Anterior cingulate cortex (tissue), 58 donors: Measurements from ENCODE around the gene SLC4A5.
A peak's percentile ranks its signal among the peaks of the same experiment; 100 is the strongest.

Experiments used
- DNase-seq, 58 donors: peaks; one replicate each; lab custom pipeline; 2025; lab: John Stamatoyannopoulos, UW

Gene SLC4A5, protein sequence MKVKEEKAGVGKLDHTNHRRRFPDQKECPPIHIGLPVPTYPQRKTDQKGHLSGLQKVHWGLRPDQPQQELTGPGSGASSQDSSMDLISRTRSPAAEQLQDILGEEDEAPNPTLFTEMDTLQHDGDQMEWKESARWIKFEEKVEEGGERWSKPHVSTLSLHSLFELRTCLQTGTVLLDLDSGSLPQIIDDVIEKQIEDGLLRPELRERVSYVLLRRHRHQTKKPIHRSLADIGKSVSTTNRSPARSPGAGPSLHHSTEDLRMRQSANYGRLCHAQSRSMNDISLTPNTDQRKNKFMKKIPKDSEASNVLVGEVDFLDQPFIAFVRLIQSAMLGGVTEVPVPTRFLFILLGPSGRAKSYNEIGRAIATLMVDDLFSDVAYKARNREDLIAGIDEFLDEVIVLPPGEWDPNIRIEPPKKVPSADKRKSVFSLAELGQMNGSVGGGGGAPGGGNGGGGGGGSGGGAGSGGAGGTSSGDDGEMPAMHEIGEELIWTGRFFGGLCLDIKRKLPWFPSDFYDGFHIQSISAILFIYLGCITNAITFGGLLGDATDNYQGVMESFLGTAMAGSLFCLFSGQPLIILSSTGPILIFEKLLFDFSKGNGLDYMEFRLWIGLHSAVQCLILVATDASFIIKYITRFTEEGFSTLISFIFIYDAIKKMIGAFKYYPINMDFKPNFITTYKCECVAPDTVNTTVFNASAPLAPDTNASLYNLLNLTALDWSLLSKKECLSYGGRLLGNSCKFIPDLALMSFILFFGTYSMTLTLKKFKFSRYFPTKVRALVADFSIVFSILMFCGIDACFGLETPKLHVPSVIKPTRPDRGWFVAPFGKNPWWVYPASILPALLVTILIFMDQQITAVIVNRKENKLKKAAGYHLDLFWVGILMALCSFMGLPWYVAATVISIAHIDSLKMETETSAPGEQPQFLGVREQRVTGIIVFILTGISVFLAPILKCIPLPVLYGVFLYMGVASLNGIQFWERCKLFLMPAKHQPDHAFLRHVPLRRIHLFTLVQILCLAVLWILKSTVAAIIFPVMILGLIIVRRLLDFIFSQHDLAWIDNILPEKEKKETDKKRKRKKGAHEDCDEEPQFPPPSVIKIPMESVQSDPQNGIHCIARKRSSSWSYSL

DNA sequence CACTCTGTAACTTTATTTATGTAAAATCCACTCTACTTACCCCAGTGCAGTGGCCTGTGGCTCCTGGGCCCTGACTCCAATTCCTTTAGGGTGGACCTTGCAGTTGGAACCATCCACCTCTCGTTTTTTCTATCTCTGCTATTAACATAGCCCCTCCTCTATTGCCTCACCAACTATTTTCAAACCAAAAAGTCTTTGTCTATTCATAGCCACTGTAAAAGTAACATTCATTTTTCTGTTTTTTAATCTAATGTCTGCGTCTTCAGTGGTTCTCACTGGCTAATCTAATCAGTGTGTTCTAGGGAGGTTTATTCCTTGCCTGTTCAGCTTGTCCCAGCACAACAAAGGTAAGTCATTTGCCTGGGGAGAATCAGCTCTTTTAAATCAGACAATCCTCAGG is at the start of gene SLC4A5:
Gene SLC4A5, minus strand, starts transcription at position 101 of the 400 bp plus-strand sequence. CDS start 28,393 bp downstream, outside the sequence.
- DNase-seq: no peak

GRCh38 chr2:74392449-74392743 is 49.2 kb upstream of the SLC4A5 start:
- no peak for DNase-seq

- DNase-seq: peak; percentile 12 to 96 (median 86)
Observed at GRCh38 chr2:74391580-74392448, 48.6 kb upstream of the SLC4A5 start.

DNA sequence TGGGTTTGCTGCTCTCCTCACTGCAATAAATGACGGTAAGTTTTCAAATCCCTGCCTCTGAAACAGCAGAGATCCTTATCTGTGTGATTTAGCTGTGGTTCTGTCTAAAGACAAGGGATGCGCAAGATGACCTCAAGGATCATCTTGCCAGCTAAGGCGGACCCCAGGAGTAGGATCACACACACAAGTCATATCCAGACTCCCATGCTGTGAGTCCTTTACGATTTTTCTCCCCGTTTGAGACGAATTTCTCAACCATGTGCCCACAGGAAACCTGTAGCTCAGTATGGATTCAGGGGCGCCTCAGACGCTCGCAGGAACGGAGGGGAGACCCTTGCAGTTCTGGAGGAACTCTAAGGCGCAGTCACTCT is 48.0 kb upstream of the SLC4A5 start:
- DNase-seq: peak in 2 of 58 donors; percentile 21 to 46

DNA sequence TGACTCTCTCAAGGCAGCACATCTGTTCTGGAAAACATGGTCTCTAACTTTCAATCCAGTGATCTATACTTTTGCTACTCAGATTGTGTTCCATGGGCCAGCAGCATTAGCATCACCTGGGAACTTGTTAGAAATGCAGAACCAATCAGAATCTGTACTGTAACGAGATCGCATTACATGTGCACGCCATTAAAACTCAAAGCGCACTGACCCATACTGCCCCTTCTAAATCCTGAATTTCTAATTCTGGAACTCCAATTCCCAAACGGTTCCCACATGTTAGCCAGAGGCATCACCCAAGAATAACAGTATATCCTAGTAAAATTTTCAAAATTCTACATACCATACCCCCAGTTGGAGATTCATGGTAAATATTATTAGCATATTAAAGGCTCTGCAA is 47.4 kb upstream of the SLC4A5 start:
- DNase-seq: no peak

DNA sequence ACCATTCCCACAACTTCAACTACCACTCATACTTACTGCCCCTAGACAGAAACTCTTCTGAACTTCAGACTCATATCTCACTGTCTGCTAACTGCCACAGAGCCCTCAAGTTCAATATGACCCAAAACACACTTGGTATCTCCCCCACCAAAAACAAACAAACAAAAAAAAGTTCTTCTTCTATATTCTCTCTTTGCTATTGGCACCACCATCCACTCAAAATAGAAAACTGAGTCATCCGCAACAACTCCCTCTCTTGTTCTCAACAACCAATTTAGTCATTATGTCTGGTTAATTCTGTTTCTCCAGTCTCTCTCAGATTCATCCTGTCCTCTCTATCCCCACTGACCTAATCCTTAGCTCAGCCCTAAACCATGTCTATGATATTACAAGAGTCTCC is 44.1 kb upstream of the SLC4A5 start:
- DNase-seq: peak in 1 of 58 donors; percentile 29

GRCh38 chr2:74385396-74385795 is 42.2 kb upstream of the SLC4A5 start:
- DNase-seq: peak in 57 of 58 donors; percentile 5 to 86 (median 61)

- no peak for DNase-seq
Observed at GRCh38 chr2:74384051-74384450, 40.8 kb upstream of the SLC4A5 start.

DNA sequence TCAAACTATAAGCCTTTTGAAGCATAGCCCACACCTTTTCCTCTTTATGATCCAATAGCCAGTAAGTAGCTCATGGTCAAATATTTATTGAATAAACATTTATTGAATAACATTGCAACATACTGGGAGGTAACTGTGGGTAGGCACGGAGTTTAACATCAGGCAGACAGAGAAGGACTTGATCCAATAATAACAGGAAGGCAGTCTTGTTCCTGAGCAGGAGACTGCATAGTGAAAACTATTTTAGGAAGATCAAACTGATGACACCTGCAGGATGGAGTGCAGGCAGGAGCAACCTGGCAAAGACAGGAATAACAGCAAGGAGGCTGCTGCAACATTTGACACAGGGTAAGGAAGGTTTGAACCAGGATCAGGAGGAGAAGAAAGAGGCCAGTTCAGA is 40.0 kb upstream of the SLC4A5 start:
- no peak for DNase-seq

GRCh38 chr2:74381751-74382150 is 38.5 kb upstream of the SLC4A5 start:
- no peak for DNase-seq

DNA sequence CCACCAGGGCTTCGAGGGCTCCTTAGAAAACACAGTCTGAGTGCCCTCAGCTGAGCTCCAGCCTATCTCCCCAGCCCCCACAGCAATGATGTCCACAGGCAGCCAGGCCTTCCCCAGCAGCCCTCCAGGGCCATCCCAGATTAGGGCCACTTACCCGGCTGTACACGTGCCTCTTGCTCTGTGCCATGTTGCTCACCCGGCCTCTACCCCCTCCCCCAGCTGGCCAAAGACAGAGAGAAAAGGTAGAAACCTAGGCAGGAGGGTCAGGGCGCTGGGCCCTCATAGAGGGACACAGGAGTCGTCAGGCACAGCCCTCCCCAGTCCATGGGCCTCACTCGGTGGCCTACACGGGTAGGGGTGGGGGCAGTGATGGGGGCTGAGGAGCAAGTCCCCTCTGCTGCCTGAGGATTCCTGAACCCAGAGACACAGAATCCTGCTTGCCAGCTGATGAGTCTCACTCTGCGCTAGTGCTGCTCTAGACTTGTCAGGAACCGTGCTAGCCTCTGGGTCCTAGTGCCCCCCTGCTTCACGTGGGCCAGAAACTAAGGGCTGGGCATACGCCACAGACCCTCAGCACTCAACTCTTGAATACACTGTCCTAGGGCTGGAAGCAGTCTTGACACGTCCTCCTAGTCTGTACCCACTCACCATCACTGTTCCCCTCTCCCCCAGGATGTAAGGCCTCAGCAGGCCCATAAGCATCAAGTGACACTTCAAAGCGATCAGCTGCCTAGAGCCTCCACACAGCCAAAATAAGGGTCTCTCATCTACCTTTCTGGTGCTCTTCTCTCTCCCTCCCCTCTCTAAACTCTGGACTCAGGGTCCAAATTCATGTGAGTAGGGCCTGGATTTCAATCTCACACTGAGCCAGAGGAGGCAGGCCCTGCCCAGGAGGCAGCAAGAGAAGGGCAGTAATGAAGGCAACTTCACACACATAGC is 36.9 kb upstream of the SLC4A5 start, which contains the start of gene DCTN1:
Gene DCTN1, minus strand, starts transcription at position 461 of the 939 bp plus-strand sequence. Its CDS starts 274 bp downstream, at position 187.
- DNase-seq: peak in 56 of 58 donors; percentile 10 to 90 (median 69)

DNA sequence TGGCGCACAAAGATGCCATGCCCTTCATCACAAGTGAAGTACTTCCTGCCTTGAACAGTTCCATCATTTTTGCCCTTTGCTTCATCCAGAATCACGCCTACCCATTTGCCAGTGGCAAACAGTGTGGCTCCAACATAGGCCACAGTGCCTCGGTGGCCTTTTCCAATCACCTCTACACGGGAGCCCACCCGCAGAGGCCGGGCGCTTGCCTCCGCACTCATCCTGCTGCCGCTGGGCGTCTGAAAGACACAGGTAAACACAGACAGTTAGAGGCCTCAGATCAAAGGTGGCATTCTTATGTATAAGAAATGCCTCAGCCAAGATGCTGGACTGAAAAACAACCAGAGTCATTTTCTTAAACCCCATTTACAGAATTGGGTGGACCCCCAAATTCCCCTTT is 34.8 kb upstream of the SLC4A5 start:
- DNase-seq: no peak

- no peak for DNase-seq
Observed at GRCh38 chr2:74375838-74376237, 32.6 kb upstream of the SLC4A5 start.

- DNase-seq: peak; percentile 36 to 98 (median 90)
Observed at GRCh38 chr2:74374509-74375205, 31.4 kb upstream of the SLC4A5 start.

GRCh38 chr2:74373985-74374384 is 30.8 kb upstream of the SLC4A5 start:
- peak in 14 of 58 donors; percentile 11 to 64 (median 34) for DNase-seq

DNA sequence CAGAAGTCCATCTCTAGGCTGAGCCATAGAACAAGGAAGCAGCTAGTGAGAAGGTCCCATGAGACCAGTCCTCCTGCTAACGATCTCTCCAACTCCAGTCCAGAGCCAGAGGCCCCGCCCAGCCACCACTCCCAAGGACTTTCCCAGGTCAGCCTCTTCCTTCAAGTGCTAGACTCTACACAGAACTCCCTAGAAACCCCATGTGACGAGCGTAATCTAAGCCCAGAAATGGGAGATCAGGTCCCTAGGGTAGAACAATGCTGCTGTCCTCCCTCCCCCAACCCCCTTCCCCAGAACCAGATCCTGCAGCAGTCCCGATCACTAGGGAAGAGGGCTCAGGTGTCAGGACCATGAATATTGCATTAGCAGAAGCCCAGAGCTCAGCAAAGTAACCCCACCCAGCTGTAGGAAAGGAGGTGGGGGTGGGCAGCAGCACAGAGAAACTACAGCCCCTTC is 30.0 kb upstream of the SLC4A5 start:
- no peak for DNase-seq

- no peak for DNase-seq
Observed at GRCh38 chr2:74372674-74373073, 29.5 kb upstream of the SLC4A5 start.

DNA sequence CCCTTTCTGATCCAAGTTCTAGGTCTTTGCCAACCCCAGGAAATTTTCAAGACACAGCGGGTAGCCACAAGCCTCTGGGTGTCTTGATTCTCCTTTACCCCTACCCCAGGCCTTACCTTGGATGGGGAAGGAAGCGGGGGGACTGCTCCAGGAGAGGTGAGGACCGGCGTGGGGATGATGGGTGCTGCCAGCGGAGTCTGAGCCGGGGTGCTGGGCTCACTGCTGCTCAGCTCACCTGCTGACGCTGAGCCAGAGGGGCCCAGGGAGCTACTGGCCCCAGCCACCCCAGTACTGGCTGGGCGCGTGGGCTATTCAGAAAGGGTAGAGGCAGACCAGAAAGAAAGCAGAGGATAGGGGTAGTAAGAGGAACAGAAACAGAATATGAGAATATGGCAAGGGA is 28.2 kb upstream of the SLC4A5 start:
- DNase-seq: no peak
